Skeletal muscle satellite cell (primary cell): ENCODE data around the gene MAD2L2.

Experiments used
- H3K27me3 ChIP-seq: 2 replicates; pipeline ENCODE4 v1.7.0; 2013; ENCODE audit warnings: low read length; ENCODE audit not compliant: control insufficient read depth, insufficient read depth
- H3K36me3 ChIP-seq: 2 replicates; pipeline ENCODE4 v1.7.0; 2013; ENCODE audit warnings: mild to moderate bottlenecking, control low read depth, low read length; ENCODE audit not compliant: insufficient read depth
- H3K4me1 ChIP-seq: 2 replicates; pipeline ENCODE4 v1.7.0; 2013; ENCODE audit warnings: low read length; ENCODE audit not compliant: control insufficient read depth, insufficient read depth
- H3K4me2 ChIP-seq: 2 replicates; pipeline ENCODE4 v1.7.0; 2013; ENCODE audit warnings: mild to moderate bottlenecking, low read length
- H3K4me3 ChIP-seq: 2 replicates; pipeline ENCODE4 v1.7.0; 2013; ENCODE audit warnings: low read length
- H3K9ac ChIP-seq: 2 replicates; pipeline ENCODE4 v1.7.0; 2013; ENCODE audit warnings: mild to moderate bottlenecking, low read depth, low read length, moderate library complexity
- H3K9me3 ChIP-seq: replicated peaks from 2 replicates; pipeline ENCODE4 v1.7.0; 2013; ENCODE audit warnings: mild to moderate bottlenecking, control low read depth, low read length

Gene MAD2L2

GRCh38 chr1:11638121-11638520, 42.8 kb downstream of the MAD2L2 start:
- Histone ChIP-seq H3K9me3 (no peaks in the 10 kb centered on the region), H3K4me3 (no peak overlapping the region), H3K4me1 (no peaks in the 10 kb centered on the region), H3K27me3 (peaks cover 43% of the 10 kb centered on the region), H3K4me2 (no peak overlapping the region), H3K9ac (no peak overlapping the region), H3K36me3 (no peaks in the 10 kb centered on the region)

GRCh38 chr1:11634365-11635192, 46.4 kb downstream of the MAD2L2 start:
- no peaks in the 10 kb centered on the region for H3K4me1 ChIP-seq
- no peaks in the 10 kb centered on the region for H3K36me3 ChIP-seq
- H3K4me2 ChIP-seq = no peak overlapping the region
- H3K9ac ChIP-seq = no peak overlapping the region
- no peaks in the 10 kb centered on the region for H3K9me3 ChIP-seq
- H3K27me3 ChIP-seq = peaks cover 49% of the 10 kb centered on the region
- H3K4me3 ChIP-seq = no peak overlapping the region

GRCh38 chr1:11629184-11630016, 51.5 kb downstream of the MAD2L2 start:
- Histone ChIP-seq H3K4me1 (no peaks in the 10 kb centered on the region), H3K36me3 (no peaks in the 10 kb centered on the region), H3K4me3 (no peak overlapping the region), H3K9me3 (no peaks in the 10 kb centered on the region), H3K27me3 (peaks cover 34% of the 10 kb centered on the region), H3K9ac (no peak overlapping the region), H3K4me2 (no peak overlapping the region)

- no peak overlapping the region for H3K4me2 ChIP-seq
- no peak overlapping the region for H3K9ac ChIP-seq
- peaks cover 32% of the 10 kb centered on the region for H3K27me3 ChIP-seq
- H3K36me3 ChIP-seq = no peaks in the 10 kb centered on the region
- no peaks in the 10 kb centered on the region for H3K4me1 ChIP-seq
- no peaks in the 10 kb centered on the region for H3K9me3 ChIP-seq
- no peak overlapping the region for H3K4me3 ChIP-seq
Measured at GRCh38 chr1:11628767-11629166, 52.2 kb downstream of the MAD2L2 start.

- Histone ChIP-seq H3K4me3 (no peak overlapping the region), H3K4me2 (no peak overlapping the region), H3K4me1 (no peaks in the 10 kb centered on the region), H3K27me3 (peaks cover 31% of the 10 kb centered on the region), H3K9me3 (no peaks in the 10 kb centered on the region), H3K9ac (no peak overlapping the region), H3K36me3 (no peaks in the 10 kb centered on the region)
Measured at GRCh38 chr1:11626551-11626950, 54.4 kb downstream of the MAD2L2 start.
